HepG2 (cell line): ENCODE measurements around the gene CD7. TPM values are rescaled to one million over a fixed set of nuclear protein-coding genes. Genes with fewer than 3 reads are reported as not detected.

Source experiments
- DMTF1 ChIP-seq: sonication (generic); formaldehyde crosslinking; IDR thresholded peaks from 2 replicates; pipeline ENCODE4 v1.4.0; 2020; ENCODE audit warnings: mild to moderate bottlenecking, missing genetic modification reagents
- FOXA3 ChIP-seq: IDR thresholded peaks from 2 replicates; pipeline ENCODE4 v1.6.1; 2016; ENCODE audit warnings: missing genetic modification reagents, missing compliant biosample characterization
- HNF4G ChIP-seq, 2 experiments: sonication (generic) in 1 of 2; formaldehyde crosslinking in 1 of 2; IDR thresholded peaks; 2 replicates each; pipeline versions ENCODE4 v1.4.0 to v1.6.1; 2011 to 2020; ENCODE audit warnings: borderline replicate concordance in 2 of 2, low read depth in 2 of 2, mild to moderate bottlenecking in 2 of 2, low read length in 1 of 2, missing genetic modification reagents in 1 of 2, moderate library complexity in 1 of 2
- HOXA5 ChIP-seq: sonication (generic); formaldehyde crosslinking; IDR thresholded peaks from 2 replicates; pipeline ENCODE4 v1.4.0; 2020; ENCODE audit warnings: missing genetic modification reagents
- JARID2 ChIP-seq: sonication (generic); formaldehyde crosslinking; IDR thresholded peaks from 2 replicates; pipeline ENCODE4 v1.8.1; 2023; ENCODE audit warnings: missing genetic modification reagents, inconsistent platforms; ENCODE audit not compliant: insufficient replicate concordance
- KMT2A ChIP-seq: sonication (generic); formaldehyde crosslinking; IDR thresholded peaks from 2 replicates; pipeline ENCODE4 v1.4.0; 2020; ENCODE audit warnings: missing genetic modification reagents
- NFYC ChIP-seq: IDR thresholded peaks from 2 replicates; pipeline ENCODE4 v1.6.1; 2016; ENCODE audit warnings: missing genetic modification reagents, missing compliant biosample characterization
- NR2C2 ChIP-seq: sonication (generic); formaldehyde crosslinking; IDR thresholded peaks from 2 replicates; pipeline ENCODE4 v1.4.0; 2020; ENCODE audit warnings: missing genetic modification reagents, mild to moderate bottlenecking, moderate library complexity, borderline replicate concordance
- RAD21 ChIP-seq: fragments of 450-650 bp; formaldehyde crosslinking; IDR thresholded peaks from 2 replicates; pipeline ENCODE4 v1.5.0; 2020; ENCODE audit warnings: mild to moderate bottlenecking
- ZBTB26 ChIP-seq: IDR thresholded peaks from 2 replicates; pipeline ENCODE4 v1.6.1; 2016; ENCODE audit warnings: missing compliant biosample characterization, missing genetic modification reagents, borderline replicate concordance
- ZBTB38 ChIP-seq: sonication (generic); formaldehyde crosslinking; IDR thresholded peaks from 2 replicates; pipeline ENCODE4 v1.5.1; 2020; ENCODE audit warnings: mild to moderate bottlenecking, missing genetic modification reagents
- ZMYM4 ChIP-seq: sonication (generic); formaldehyde crosslinking; IDR thresholded peaks from 2 replicates; pipeline ENCODE4 v1.8.1; 2023; ENCODE audit warnings: mild to moderate bottlenecking, missing genetic modification reagents
- ZNF317 ChIP-seq: sonication (generic); formaldehyde crosslinking; IDR thresholded peaks from 2 replicates; pipeline ENCODE4 v1.5.0; 2020; ENCODE audit warnings: mild to moderate bottlenecking, missing genetic modification reagents
- ZNF407 ChIP-seq: sonication (generic); formaldehyde crosslinking; IDR thresholded peaks from one replicate; pipeline ENCODE4 v1.5.1; 2020; ENCODE audit warnings: mild to moderate bottlenecking, missing genetic modification reagents; ENCODE audit errors: not compliant biosample characterization
- ZNF737 ChIP-seq: sonication (generic); formaldehyde crosslinking; IDR thresholded peaks from 2 replicates; pipeline ENCODE4 v1.5.0; 2020; ENCODE audit warnings: missing genetic modification reagents, mild to moderate bottlenecking, borderline replicate concordance
- ZNF83 ChIP-seq: sonication (generic); formaldehyde crosslinking; IDR thresholded peaks from 2 replicates; pipeline ENCODE4 v1.4.0; 2020; ENCODE audit warnings: missing genetic modification reagents, mild to moderate bottlenecking, borderline replicate concordance
- polyA plus RNA-seq, 8 experiments: library from polyadenylated mRNA; depleted of rRNA in 3 of 8; stranded (reverse) in 7 of 8; unstranded in 1 of 8; fragments of >200 nt; fragmentation: Illumina TruSeq in 4 of 8; extraction: Trizol in 4 of 8; gene quantifications; 2 replicates each; pipeline versions ENCODE4 v1.2.1 to v1.2.3, GENCODE V29; 2011 to 2016; ENCODE audit warnings: low read depth in 4 of 8, missing spikeins in 1 of 8, mixed read lengths in 1 of 8; ENCODE audit not compliant: insufficient read depth in 1 of 8
- total RNA-seq, 5 experiments: library from RNA; depleted of rRNA; stranded (reverse); fragments of >200 nt; fragmentation: Illumina TruSeq; extraction: Trizol; gene quantifications; 2 replicates each; pipeline ENCODE4 v1.2.3, GENCODE V29; 2016; ENCODE audit warnings: low read depth in 1 of 5

Gene CD7
- total and polyA plus RNA-seq, 2 of the 13 experiments (the other 11 are each of a cell fraction or from before 2014, with no cell fraction given): 67.6 to 76.4 TPM

- peak; percentile 77 for TF ChIP-seq RAD21
- no peak; the same call in 1 of the 2 replicates for TF ChIP-seq ZNF737 (CRISPR knock-in tag)
- TF ChIP-seq ZBTB26 (CRISPR knock-in tag): peak; percentile 15; the same call in 1 of the 2 replicates
- peak; percentile 23; the same call in 1 of the 2 replicates for TF ChIP-seq ZNF83
- TF ChIP-seq NR2C2 (CRISPR knock-in tag): peak; percentile 62; the same call in 1 of the 2 replicates
- peak; percentile 63; the same call in 1 of the 2 replicates for TF ChIP-seq KMT2A
- TF ChIP-seq ZNF407 (CRISPR knock-in tag): peak; percentile 87
- peak; percentile 11; the same call in 1 of the 2 replicates for TF ChIP-seq FOXA3
- no peak for TF ChIP-seq DMTF1
- TF ChIP-seq ZBTB38 (CRISPR knock-in tag): peak; percentile 10; the same call in 1 of the 2 replicates
- TF ChIP-seq HOXA5 (CRISPR knock-in tag): peak; percentile 75; the same call in 1 of the 2 replicates
- peak; percentile 63 for TF ChIP-seq JARID2
- peak; percentile 22; the same call in 1 of the 2 replicates for TF ChIP-seq NFYC (CRISPR knock-in tag)
- peak; percentile 39; the same call in 1 of the 2 replicates for TF ChIP-seq ZNF317 (CRISPR knock-in tag)
- TF ChIP-seq HNF4G (IDR thresholded peaks at IDR 0.05; ENCODE audit: borderline replicate concordance, low read depth, low read length): no peak
- TF ChIP-seq HNF4G (CRISPR knock-in tag; IDR thresholded peaks at IDR 0.05; ENCODE audit: borderline replicate concordance, low read depth): peak; percentile 41; the same call in 1 of the 2 replicates
- TF ChIP-seq ZMYM4 (CRISPR knock-in tag): peak; percentile 87
Measured at GRCh38 chr17:82273327-82274133, 43.9 kb downstream of the CD7 start, which contains the start of gene CSNK1D (continued).
